ENCODE results near the gene PTPRCAP. TPM values are rescaled to one million over a fixed set of nuclear protein-coding genes. Genes with fewer than 3 reads are reported as not detected.
"Not testable (repeated sequence)": the region's sequence is repeated elsewhere in the genome, so short reads cannot be mapped to it uniquely, and the experiment has no call there.

The PTPRCAP gene, protein sequence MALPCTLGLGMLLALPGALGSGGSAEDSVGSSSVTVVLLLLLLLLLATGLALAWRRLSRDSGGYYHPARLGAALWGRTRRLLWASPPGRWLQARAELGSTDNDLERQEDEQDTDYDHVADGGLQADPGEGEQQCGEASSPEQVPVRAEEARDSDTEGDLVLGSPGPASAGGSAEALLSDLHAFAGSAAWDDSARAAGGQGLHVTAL
- 6.2 TPM for total RNA-seq (2013)
- polyA plus RNA-seq: 10 to 100 TPM in 1 of 3 donors, 1 to 10 TPM in 2; 2.1 to 14.3 (median 2.8) TPM
- polyA minus RNA-seq: 2.4 and 4.5 TPM in 2 replicates
- total RNA-seq: 0 reads per million in 11 experiments

DNA sequence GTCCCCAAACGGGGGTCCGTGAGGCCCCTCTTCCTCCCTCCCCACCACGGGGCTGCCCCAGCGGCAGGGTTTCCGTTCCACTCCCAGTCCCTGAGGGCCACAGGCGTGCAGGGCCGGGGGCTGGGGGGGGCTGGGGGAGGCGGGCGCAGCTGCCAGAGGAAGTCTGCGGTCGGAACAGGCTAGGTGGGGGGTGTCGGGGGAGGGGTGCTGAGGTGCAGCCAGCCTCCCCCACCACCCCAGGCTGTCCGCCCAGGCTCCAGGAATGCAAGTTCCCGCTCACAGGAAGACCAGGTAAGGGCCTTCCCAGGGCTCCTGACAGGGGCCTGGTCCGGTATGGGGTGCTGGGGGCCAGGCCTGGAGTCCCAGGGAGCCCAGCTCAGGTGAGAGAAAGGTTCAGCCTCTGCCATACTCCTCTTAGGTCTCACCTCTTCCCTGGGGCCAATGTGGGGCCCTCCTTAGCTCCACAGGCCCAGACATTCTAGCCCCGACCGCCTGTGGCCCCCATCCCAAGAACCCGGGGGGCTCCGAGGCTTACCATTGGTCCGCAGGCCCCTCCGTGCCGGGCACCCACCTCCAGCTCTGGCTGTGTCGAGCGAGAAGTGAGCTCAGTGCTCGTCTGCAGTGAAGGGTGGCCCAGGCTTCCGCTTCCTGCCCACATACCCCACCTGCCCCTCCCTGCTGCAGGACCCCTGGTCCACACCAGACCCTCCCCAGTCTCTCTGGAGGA is at the start of gene PTPRCAP:
PTPRCAP (minus strand) TSS at position 601 of the 727 bp plus-strand sequence; CDS start at position 538, 63 bp downstream.
- no peak for DNase-seq
- WGBS (ENCODE audit: insufficient coverage): 12% methylated on average over 13 of the region's 26 CpGs
- peaks cover 36% of the 10 kb centered on the region for H3K4me1 Mint-ChIP-seq
- TF ChIP-seq, protein P1, sequence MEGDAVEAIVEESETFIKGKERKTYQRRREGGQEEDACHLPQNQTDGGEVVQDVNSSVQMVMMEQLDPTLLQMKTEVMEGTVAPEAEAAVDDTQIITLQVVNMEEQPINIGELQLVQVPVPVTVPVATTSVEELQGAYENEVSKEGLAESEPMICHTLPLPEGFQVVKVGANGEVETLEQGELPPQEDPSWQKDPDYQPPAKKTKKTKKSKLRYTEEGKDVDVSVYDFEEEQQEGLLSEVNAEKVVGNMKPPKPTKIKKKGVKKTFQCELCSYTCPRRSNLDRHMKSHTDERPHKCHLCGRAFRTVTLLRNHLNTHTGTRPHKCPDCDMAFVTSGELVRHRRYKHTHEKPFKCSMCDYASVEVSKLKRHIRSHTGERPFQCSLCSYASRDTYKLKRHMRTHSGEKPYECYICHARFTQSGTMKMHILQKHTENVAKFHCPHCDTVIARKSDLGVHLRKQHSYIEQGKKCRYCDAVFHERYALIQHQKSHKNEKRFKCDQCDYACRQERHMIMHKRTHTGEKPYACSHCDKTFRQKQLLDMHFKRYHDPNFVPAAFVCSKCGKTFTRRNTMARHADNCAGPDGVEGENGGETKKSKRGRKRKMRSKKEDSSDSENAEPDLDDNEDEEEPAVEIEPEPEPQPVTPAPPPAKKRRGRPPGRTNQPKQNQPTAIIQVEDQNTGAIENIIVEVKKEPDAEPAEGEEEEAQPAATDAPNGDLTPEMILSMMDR (IDR thresholded peaks at IDR 0.05): no peak
- no peak within 1 kb of the TSS for H3K9ac ChIP-seq (ENCODE audit: insufficient read depth, low read length, poor library complexity, severe bottlenecking)
- H3K4me3 Mint-ChIP-seq: peak within 1 kb of the TSS in 1 of 2 donors; percentile 64
- peaks cover 82% of the 10 kb centered on the region for H4K20me1 ChIP-seq (ENCODE audit: insufficient read depth, low read length)
- peak within 1 kb of the TSS in 2 of 7 donors; percentile 37 to 70 for H3K27ac Mint-ChIP-seq
- H3K9me3 Mint-ChIP-seq: no peaks in the 10 kb centered on the region
- intact Hi-C loops (cut with micrococcal nuclease): no loop called here
- H3K4me1 ChIP-seq (ENCODE audit: control insufficient read depth in 1 of 2, insufficient read depth in 2 of 2, low read length in 2 of 2): peaks cover 14 to 45% of the 10 kb centered on the region in 2 donors
- H3K36me3 Mint-ChIP-seq: peaks cover 50 to 64% of the 10 kb centered on the region in 2 donors
- H3K27ac ChIP-seq (ENCODE audit: low read depth in 1 of 2, low read length in 2 of 2): no peak within 1 kb of the TSS
- no peaks in the 10 kb centered on the region for H3K79me2 ChIP-seq (ENCODE audit: insufficient read depth, low read length)
- no peak within 1 kb of the TSS for H2AFZ ChIP-seq (ENCODE audit: insufficient read depth, low read depth, low read length, poor library complexity, severe bottlenecking)
- H3K4me3 ChIP-seq (replicated peaks in 1 of 3; ENCODE audit: low read depth in 2 of 3, low read length in 3 of 3): no peak within 1 kb of the TSS
- no peak within 1 kb of the TSS for H3K4me2 ChIP-seq (replicated peaks; ENCODE audit: extremely low read depth, low read length, poor library complexity, severe bottlenecking)
- H3K36me3 ChIP-seq (replicated peaks in 1 of 2; ENCODE audit: control insufficient read depth in 1 of 2, insufficient read depth in 2 of 2, low read length in 2 of 2): peaks cover 41 to 83% of the 10 kb centered on the region in 2 donors
- H3K27me3 Mint-ChIP-seq (ENCODE audit: low read depth in 3 of 3): no peaks in the 10 kb centered on the region
- H3K27me3 ChIP-seq (ENCODE audit: control insufficient read depth in 2 of 2, insufficient read depth in 2 of 2, low read length in 2 of 2): no peaks in the 10 kb centered on the region
- H3K9me3 ChIP-seq (replicated peaks in 1 of 2; ENCODE audit: control insufficient read depth in 1 of 2, insufficient read depth in 1 of 2, low read length in 2 of 2): no peaks in the 10 kb centered on the region

DNA sequence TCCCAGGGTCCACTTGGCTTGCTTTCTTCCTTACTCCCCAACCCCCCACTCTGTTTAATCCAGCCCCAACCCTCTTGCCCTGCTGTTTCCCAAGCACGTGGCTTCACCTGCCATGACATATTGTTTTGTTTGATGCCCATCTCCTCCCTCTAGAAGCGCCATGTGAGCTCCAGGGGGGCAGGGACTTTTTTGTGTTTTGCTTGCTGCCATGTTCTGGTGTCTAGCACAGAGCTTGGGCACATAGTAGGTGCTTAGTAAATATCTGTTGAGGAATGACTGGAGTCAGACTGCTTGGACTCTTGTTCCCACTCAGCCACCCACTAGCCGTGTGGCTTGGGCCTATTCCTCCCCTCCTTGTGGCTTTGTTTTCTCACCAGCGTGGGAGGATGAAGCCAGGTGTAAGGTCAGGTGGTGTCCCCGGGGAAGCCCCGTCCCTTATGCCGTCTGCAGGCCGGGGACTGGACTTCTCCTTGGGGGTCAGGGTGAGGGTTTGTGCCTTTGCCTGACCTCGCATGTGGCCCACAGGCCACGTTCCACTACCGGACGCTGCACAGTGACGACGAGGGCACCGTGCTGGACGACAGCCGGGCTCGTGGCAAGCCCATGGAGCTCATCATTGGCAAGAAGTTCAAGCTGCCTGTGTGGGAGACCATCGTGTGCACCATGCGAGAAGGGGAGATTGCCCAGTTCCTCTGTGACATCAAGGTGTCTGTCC is 49.2 kb upstream of the PTPRCAP start:
- Histone ChIP-seq H4K20me1 (ENCODE audit: insufficient read depth, low read length) (peaks cover 77% of the 10 kb centered on the region), H3K9me3 (replicated peaks in 1 of 2; ENCODE audit: control insufficient read depth in 1 of 2, insufficient read depth in 1 of 2, low read length in 2 of 2) (no peaks in the 10 kb centered on the region), H3K27ac (ENCODE audit: low read depth in 1 of 2, low read length in 2 of 2) (no peak overlapping the region), H3K4me2 (replicated peaks; ENCODE audit: extremely low read depth, low read length, poor library complexity, severe bottlenecking) (no peak overlapping the region), H3K36me3 (replicated peaks in 1 of 2; ENCODE audit: control insufficient read depth in 1 of 2, insufficient read depth in 2 of 2, low read length in 2 of 2) (peaks cover 39 to 53% of the 10 kb centered on the region in 2 donors), H3K4me1 (ENCODE audit: control insufficient read depth in 1 of 2, insufficient read depth in 2 of 2, low read length in 2 of 2) (peaks cover 43 to 46% of the 10 kb centered on the region in 2 donors), H2AFZ (ENCODE audit: insufficient read depth, low read depth, low read length, poor library complexity, severe bottlenecking) (no peak overlapping the region), H3K79me2 (ENCODE audit: insufficient read depth, low read length) (peaks cover 40% of the 10 kb centered on the region), H3K4me3 (replicated peaks in 1 of 3; ENCODE audit: low read depth in 2 of 3, low read length in 3 of 3) (no peak overlapping the region), H3K27me3 (ENCODE audit: control insufficient read depth in 2 of 2, insufficient read depth in 2 of 2, low read length in 2 of 2) (no peaks in the 10 kb centered on the region), H3K9ac (ENCODE audit: insufficient read depth, low read length, poor library complexity, severe bottlenecking) (no peak overlapping the region)
- TF ChIP-seq, protein P1 (IDR thresholded peaks at IDR 0.05): no peak
- peaks cover 0 to 7% (median 2%) of the 10 kb centered on the region in 7 donors for H3K9me3 Mint-ChIP-seq
- peaks cover 50 to 55% of the 10 kb centered on the region in 2 donors for H3K36me3 Mint-ChIP-seq
- DNase-seq: no peak
- intact Hi-C loops (cut with micrococcal nuclease): no loop called here
- H3K27ac Mint-ChIP-seq: peak overlapping the region in 3 of 7 donors; percentile 4 to 37 (median 8)
- peaks cover 0 to 2% (median 0%) of the 10 kb centered on the region in 3 donors for H3K27me3 Mint-ChIP-seq (ENCODE audit: low read depth in 3 of 3)
- peaks cover 40% of the 10 kb centered on the region for H3K4me1 Mint-ChIP-seq
- no peak overlapping the region for H3K4me3 Mint-ChIP-seq
- 93% methylated on average over 18 of the region's 20 CpGs for WGBS (ENCODE audit: insufficient coverage)

DNA sequence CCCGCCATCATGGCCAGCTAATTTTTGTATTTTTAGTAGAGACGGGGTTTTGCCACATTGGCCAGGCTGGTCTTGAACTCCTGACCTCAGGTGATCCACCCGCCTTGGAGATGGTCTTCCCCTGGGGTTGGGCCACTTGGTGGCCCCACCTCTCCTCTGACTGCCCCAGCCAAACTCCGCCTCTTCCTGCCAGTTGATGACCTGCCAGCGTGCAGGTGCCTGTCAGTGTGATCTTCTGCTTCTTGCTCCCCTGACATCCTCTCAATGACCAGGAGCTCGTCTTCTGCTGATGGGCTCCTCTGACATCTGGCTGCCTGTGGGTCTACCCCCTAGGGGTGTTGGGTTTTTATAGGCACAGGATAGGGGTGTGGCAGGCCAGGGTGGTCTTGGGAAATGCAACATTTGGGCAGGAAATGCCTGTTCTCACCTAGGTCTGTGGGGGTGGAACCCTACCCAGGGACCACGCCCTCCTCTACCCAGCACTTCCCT is 48.4 kb upstream of the PTPRCAP start:
- H3K4me3 ChIP-seq (replicated peaks in 1 of 3; ENCODE audit: low read depth in 2 of 3, low read length in 3 of 3); intact Hi-C loops (cut with micrococcal nuclease); H3K4me2 ChIP-seq (replicated peaks; ENCODE audit: extremely low read depth, low read length, poor library complexity, severe bottlenecking): not testable (repeated sequence)

More for the DNA sequence above, 48.4 kb upstream of the PTPRCAP start:
- peaks cover 70% of the 10 kb centered on the region for H4K20me1 ChIP-seq (ENCODE audit: insufficient read depth, low read length)
- DNase-seq; H3K27me3 Mint-ChIP-seq (ENCODE audit: low read depth in 3 of 3); H3K27ac ChIP-seq (ENCODE audit: low read depth in 1 of 2, low read length in 2 of 2); H2AFZ ChIP-seq (ENCODE audit: insufficient read depth, low read depth, low read length, poor library complexity, severe bottlenecking); H3K27me3 ChIP-seq (ENCODE audit: control insufficient read depth in 2 of 2, insufficient read depth in 2 of 2, low read length in 2 of 2); H3K4me3 Mint-ChIP-seq; H3K9me3 ChIP-seq (replicated peaks in 1 of 2; ENCODE audit: control insufficient read depth in 1 of 2, insufficient read depth in 1 of 2, low read length in 2 of 2); H3K9ac ChIP-seq (ENCODE audit: insufficient read depth, low read length, poor library complexity, severe bottlenecking); H3K9me3 Mint-ChIP-seq: not testable (repeated sequence)
- H3K36me3 Mint-ChIP-seq: peaks cover 46 to 48% of the 10 kb centered on the region in 2 donors
- WGBS (ENCODE audit: insufficient coverage): 69% methylated on average over 4 of the region's 7 CpGs
- peaks cover 44 to 48% of the 10 kb centered on the region in 2 donors for H3K4me1 ChIP-seq (ENCODE audit: control insufficient read depth in 1 of 2, insufficient read depth in 2 of 2, low read length in 2 of 2)
- H3K27ac Mint-ChIP-seq: peak overlapping the region in 5 of 7 donors; percentile 4 to 56 (median 36)
- peaks cover 40% of the 10 kb centered on the region for H3K4me1 Mint-ChIP-seq
- H3K79me2 ChIP-seq (ENCODE audit: insufficient read depth, low read length): peaks cover 40% of the 10 kb centered on the region
- H3K36me3 ChIP-seq (replicated peaks in 1 of 2; ENCODE audit: control insufficient read depth in 1 of 2, insufficient read depth in 2 of 2, low read length in 2 of 2): peaks cover 32 to 46% of the 10 kb centered on the region in 2 donors
